IMR-90 (cell line): ENCODE measurements around the gene CDC42SE1. TPM values are rescaled to one million over a fixed set of nuclear protein-coding genes. Genes with fewer than 3 reads are reported as not detected.

ENCODE experiments used
- ATAC-seq: fragments of 200-7000 bp; cut with Tn5 transposase; 2 replicates; pipeline ENCODE4 v1.9.1; 2020; ENCODE audit warnings: low read depth, mild to moderate bottlenecking, moderate library complexity
- BruUV-seq: library from RNA; stranded (reverse); fragments of 400-500 nt; replicated peaks from 2 replicates; lab custom pipeline; 2021; lab: Mats Ljungman, UMichigan
- CTCF ChIA-PET: fragments of 300-600 bp; formaldehyde crosslinking; extraction: SDS; loops from one replicate; lab custom pipeline; 2021; ENCODE audit warnings: antibody characterized with exemption; lab: Yijun Ruan, JAX
- POLR2A ChIA-PET: fragments of 300-600 bp; sonication (Branson Sonifier 250); formaldehyde crosslinking; loops from one replicate; lab custom pipeline; 2022; ENCODE audit warnings: antibody characterized with exemption; ENCODE audit not compliant: unreplicated experiment; lab: Charles Lee
- DNase-seq: peaks from one replicate; pipeline ENCODE4 v3.0.0; 2013
- H2AFZ ChIP-seq: replicated peaks from 2 replicates; pipeline ENCODE3; 2013; ENCODE audit warnings: low read length, mild to moderate bottlenecking; ENCODE audit not compliant: poor library complexity
- H2AK5ac ChIP-seq: 2 replicates; pipeline ENCODE4 v1.6.1; 2013; ENCODE audit warnings: low read depth, low read length, inconsistent platforms
- H2AK9ac ChIP-seq: replicated peaks from 2 replicates; pipeline ENCODE3; 2013; ENCODE audit warnings: mild to moderate bottlenecking, low read depth, low read length, moderate library complexity; ENCODE audit not compliant: poor library complexity
- H2BK120ac ChIP-seq: 2 replicates; pipeline ENCODE4 v1.6.1; 2013; ENCODE audit warnings: low read depth, low read length, inconsistent platforms
- H2BK15ac ChIP-seq: 3 replicates; pipeline ENCODE4 v1.6.1; 2013; ENCODE audit warnings: low read depth, low read length, inconsistent platforms
- H2BK20ac ChIP-seq: 2 replicates; pipeline ENCODE4 v1.6.1; 2013; ENCODE audit warnings: low read depth, mild to moderate bottlenecking, inconsistent platforms, low read length, moderate library complexity
- H2BK5ac ChIP-seq: 2 replicates; pipeline ENCODE4 v1.6.1; 2013; ENCODE audit warnings: mild to moderate bottlenecking, low read depth, low read length, inconsistent platforms; ENCODE audit not compliant: poor library complexity, severe bottlenecking
- H3K14ac ChIP-seq: replicated peaks from 2 replicates; pipeline ENCODE4 v1.6.1; 2013; ENCODE audit warnings: low read depth, low read length, inconsistent platforms
- H3K18ac ChIP-seq: 2 replicates; pipeline ENCODE4 v1.6.1; 2013; ENCODE audit warnings: low read depth, low read length, control low read depth
- H3K23ac ChIP-seq: 2 replicates; pipeline ENCODE4 v1.6.1; 2013; ENCODE audit warnings: low read depth, low read length, inconsistent platforms
- H3K27ac ChIP-seq: 2 replicates; pipeline ENCODE4 v1.5.1; 2013; ENCODE audit warnings: mild to moderate bottlenecking, control low read depth, low read length; ENCODE audit not compliant: insufficient read depth
- H3K27me3 ChIP-seq: 2 replicates; pipeline ENCODE4 v1.6.1; 2013; ENCODE audit warnings: low read length; ENCODE audit not compliant: control insufficient read depth, insufficient read depth
- H3K36me3 ChIP-seq: 2 replicates; pipeline ENCODE4 v1.6.1; 2013; ENCODE audit warnings: low read length, mixed read lengths; ENCODE audit not compliant: control insufficient read depth, insufficient read depth
- H3K4ac ChIP-seq: 2 replicates; pipeline ENCODE4 v1.6.1; 2013; ENCODE audit warnings: low read depth, low read length, inconsistent platforms
- H3K4me1 ChIP-seq: 2 replicates; pipeline ENCODE4 v1.6.1; 2013; ENCODE audit warnings: low read length, mixed read lengths; ENCODE audit not compliant: control insufficient read depth, insufficient read depth
- H3K4me2 ChIP-seq: 2 replicates; pipeline ENCODE4 v1.6.1; 2013; ENCODE audit warnings: low read depth, mild to moderate bottlenecking, control low read depth, low read length, moderate library complexity
- H3K4me3 ChIP-seq: 2 replicates; pipeline ENCODE4 v1.5.1; 2013; ENCODE audit warnings: low read depth, mild to moderate bottlenecking, control low read depth, low read length, moderate library complexity; ENCODE audit not compliant: insufficient read depth
- H3K56ac ChIP-seq: 2 replicates; pipeline ENCODE4 v1.6.1; 2013; ENCODE audit warnings: low read length, inconsistent platforms; ENCODE audit not compliant: insufficient read depth; ENCODE audit errors: extremely low read depth
- H3K79me1 ChIP-seq, 2 experiments: 2 replicates each; pipeline ENCODE4 v1.6.1; 2013; ENCODE audit warnings: low read length in 2 of 2, inconsistent platforms in 1 of 2, low read depth in 1 of 2
- H3K9ac ChIP-seq: 2 replicates; pipeline ENCODE4 v1.6.1; 2013; ENCODE audit warnings: low read depth, low read length, control low read depth
- H3K9me1 ChIP-seq: 2 replicates; pipeline ENCODE4 v1.6.1; 2013; ENCODE audit warnings: low read length, inconsistent platforms; ENCODE audit not compliant: insufficient read depth
- H3K9me3 ChIP-seq: 2 replicates; pipeline ENCODE4 v1.6.1; 2013; ENCODE audit warnings: low read length; ENCODE audit not compliant: control insufficient read depth, insufficient read depth
- H4K20me1 ChIP-seq: 2 replicates; pipeline ENCODE4 v1.6.1; 2013; ENCODE audit warnings: low read length, inconsistent platforms; ENCODE audit not compliant: insufficient read depth
- H4K5ac ChIP-seq: 2 replicates; pipeline ENCODE4 v1.6.1; 2013; ENCODE audit warnings: mild to moderate bottlenecking, low read depth, low read length, control low read depth
- H4K8ac ChIP-seq, 2 experiments: 2 replicates each; pipeline ENCODE4 v1.6.1; 2013; ENCODE audit warnings: low read depth in 2 of 2, low read length in 2 of 2, control low read depth in 1 of 2, inconsistent platforms in 1 of 2
- H4K91ac ChIP-seq: 2 replicates; pipeline ENCODE4 v1.6.1; 2013; ENCODE audit warnings: low read depth, low read length, inconsistent platforms; ENCODE audit not compliant: insufficient read depth
- CEBPB ChIP-seq: IDR thresholded peaks from 2 replicates; pipeline ENCODE4 v1.6.1; 2012; ENCODE audit warnings: low read depth, low read length, improper control_type of control experiment
- FOS ChIP-seq: fragments of 150-350 bp; IDR thresholded peaks from 2 replicates; pipeline ENCODE4 v1.6.1; 2016; ENCODE audit warnings: low read depth, low read length
- NFE2L2 ChIP-seq: fragments of 150-350 bp; IDR thresholded peaks from 2 replicates; pipeline ENCODE4 v1.6.1; 2016; ENCODE audit warnings: low read depth, mild to moderate bottlenecking, low read length
- RAD21 ChIP-seq: IDR thresholded peaks from 2 replicates; pipeline ENCODE4 v1.6.1; 2012; ENCODE audit warnings: low read length, improper control_type of control experiment
- SMC3 ChIP-seq: fragments of 150-350 bp; IDR thresholded peaks from 2 replicates; pipeline ENCODE4 v1.6.1; 2016; ENCODE audit warnings: low read depth, mild to moderate bottlenecking, antibody characterized with exemption, low read length, moderate library complexity
- WGBS, 2 experiments: methylation state at CpG; one replicate each; pipeline versions ENCODE4 v1.1.5 to v1.1.7; 2013; ENCODE audit warnings: missing lambda C conversion rate in 2 of 2; ENCODE audit not compliant: insufficient read length in 1 of 2; ENCODE audit errors: extremely low coverage in 2 of 2; 5-methylcytosine and 5-hydroxymethylcytosine counted together
- dilution Hi-C: fragments of 300-500 bp; cut with HindIII; formaldehyde crosslinking; loops from one replicate; pipeline ENCODE4 v1.14.3; 2018; ENCODE audit warnings: low sequenced_read_pairs; ENCODE audit not compliant: unreplicated experiment
- in situ Hi-C: fragments of 300-500 bp; cut with MboI; formaldehyde crosslinking; loops from 3 replicates; pipeline ENCODE4 v1.14.3; 2019; ENCODE audit warnings: low sequenced_read_pairs, inconsistent platforms, mixed read lengths
- intact Hi-C: fragments of 100-400 bp; cut with micrococcal nuclease; formaldehyde crosslinking; loops from 2 replicates; pipeline ENCODE4 v1.10.0; 2022
- polyA plus RNA-seq, 3 experiments: library from polyadenylated mRNA; depleted of rRNA; stranded (reverse); fragments of >200 nt; gene quantifications; 2 replicates each; pipeline ENCODE4 v1.2.3, GENCODE V29; 2012; ENCODE audit warnings: low replicate concordance in 1 of 3
- total RNA-seq: library from RNA; depleted of rRNA; stranded (reverse); fragments of >200 nt; gene quantifications from 2 replicates; pipeline ENCODE4 v1.2.3, GENCODE V29; 2012
- TF ChIP-seq, protein P1 (sequence below): fragments of 150-350 bp; IDR thresholded peaks from 2 replicates; pipeline ENCODE4 v1.6.1; 2017; ENCODE audit warnings: mild to moderate bottlenecking, antibody characterized with exemption, low read length, low read depth
- TF ChIP-seq, protein P2 (sequence below): fragments of 150-350 bp; IDR thresholded peaks from 2 replicates; pipeline ENCODE4 v1.6.1; 2016; ENCODE audit warnings: low read depth, mild to moderate bottlenecking, low read length, moderate library complexity, borderline replicate concordance

The CDC42SE1 gene
- total and polyA plus RNA-seq, 2 of the 4 experiments (the other 2 are of a cell fraction), result 47.0 to 58.5 TPM

DNA sequence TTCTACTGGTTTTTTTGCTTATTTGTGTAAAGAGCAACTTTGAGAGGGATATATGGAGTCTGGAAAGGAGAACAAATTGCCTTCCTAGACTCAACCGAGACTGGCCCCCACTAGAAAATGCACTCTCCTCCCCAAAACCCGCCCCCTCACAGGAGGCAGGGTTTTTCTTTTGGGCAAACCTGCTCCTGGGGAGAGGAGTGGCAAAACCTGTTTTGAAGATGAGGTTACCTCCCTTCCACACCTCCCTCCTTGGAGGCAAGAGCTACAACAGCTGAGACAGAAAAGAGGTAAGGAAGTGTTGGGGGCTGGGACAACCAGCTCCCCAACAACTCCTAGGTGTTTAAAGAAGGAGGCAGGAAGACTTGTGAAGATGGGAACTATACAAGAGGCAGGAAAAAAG, 23.1 kb downstream of the CDC42SE1 start, which contains the start of gene BNIPL:
TSS of gene BNIPL (plus strand) at position 231 of the 400 bp plus-strand sequence. CDS start at position 371, 140 bp downstream.
- peak within 1 kb of the TSS; percentile 76 for H2AK9ac ChIP-seq
- no peak within 1 kb of the TSS for H3K4me2 ChIP-seq
- H3K9me3 ChIP-seq, result no peaks in the 10 kb centered on the region
- no peak within 1 kb of the TSS for H2BK120ac ChIP-seq
- ChIA-PET POLR2A (no interaction called here), CTCF (interaction anchor here (0.6 kb wide), 1 partner anchor 12 kb away, joined by 3 read pairs; no protein-coding TSS in a partner anchor)
- H3K14ac ChIP-seq, result no peak within 1 kb of the TSS
- H3K23ac ChIP-seq, result no peak within 1 kb of the TSS
- H3K4me3 ChIP-seq, result no peak within 1 kb of the TSS
- no peak within 1 kb of the TSS for H4K8ac ChIP-seq
- dilution Hi-C loops, result no loop called here
- no peak within 1 kb of the TSS for H2BK15ac ChIP-seq
- WGBS, 2 experiments, result no CpG with 5 or more reads among the region's 2 CpGs
- in situ Hi-C loops, result loop anchor here (10.0 kb wide), 1 partner anchor 62 kb away; the partner anchor contains the start of gene CERS2
- H3K27me3 ChIP-seq, result no peaks in the 10 kb centered on the region
- no peak within 1 kb of the TSS for H3K27ac ChIP-seq
- H3K79me1 ChIP-seq, result no peaks in the 10 kb centered on the region
- H3K9me1 ChIP-seq, result no peaks in the 10 kb centered on the region
- H2BK20ac ChIP-seq, result no peak within 1 kb of the TSS
- ATAC-seq (no peak), DNase-seq (no peak)
- H4K20me1 ChIP-seq, result no peaks in the 10 kb centered on the region
- H4K91ac ChIP-seq, result no peak within 1 kb of the TSS
- no peaks in the 10 kb centered on the region for H3K4me1 ChIP-seq
- H4K5ac ChIP-seq, result no peak within 1 kb of the TSS
- no peak within 1 kb of the TSS for H3K9ac ChIP-seq
- no peak within 1 kb of the TSS for H3K18ac ChIP-seq
- intact Hi-C loops, result no loop called here
- no peak within 1 kb of the TSS for H2AK5ac ChIP-seq
- no peak within 1 kb of the TSS for H3K4ac ChIP-seq
- H3K56ac ChIP-seq, result no peak within 1 kb of the TSS
- H2AFZ ChIP-seq, result no peak within 1 kb of the TSS
- BruUV-seq, result no TSS peak
- TF ChIP-seq CEBPB, result no peak
- TF ChIP-seq, protein P1, sequence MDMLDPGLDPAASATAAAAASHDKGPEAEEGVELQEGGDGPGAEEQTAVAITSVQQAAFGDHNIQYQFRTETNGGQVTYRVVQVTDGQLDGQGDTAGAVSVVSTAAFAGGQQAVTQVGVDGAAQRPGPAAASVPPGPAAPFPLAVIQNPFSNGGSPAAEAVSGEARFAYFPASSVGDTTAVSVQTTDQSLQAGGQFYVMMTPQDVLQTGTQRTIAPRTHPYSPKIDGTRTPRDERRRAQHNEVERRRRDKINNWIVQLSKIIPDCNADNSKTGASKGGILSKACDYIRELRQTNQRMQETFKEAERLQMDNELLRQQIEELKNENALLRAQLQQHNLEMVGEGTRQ, result no peak
- TF ChIP-seq NFE2L2, result no peak
- TF ChIP-seq, protein P2, sequence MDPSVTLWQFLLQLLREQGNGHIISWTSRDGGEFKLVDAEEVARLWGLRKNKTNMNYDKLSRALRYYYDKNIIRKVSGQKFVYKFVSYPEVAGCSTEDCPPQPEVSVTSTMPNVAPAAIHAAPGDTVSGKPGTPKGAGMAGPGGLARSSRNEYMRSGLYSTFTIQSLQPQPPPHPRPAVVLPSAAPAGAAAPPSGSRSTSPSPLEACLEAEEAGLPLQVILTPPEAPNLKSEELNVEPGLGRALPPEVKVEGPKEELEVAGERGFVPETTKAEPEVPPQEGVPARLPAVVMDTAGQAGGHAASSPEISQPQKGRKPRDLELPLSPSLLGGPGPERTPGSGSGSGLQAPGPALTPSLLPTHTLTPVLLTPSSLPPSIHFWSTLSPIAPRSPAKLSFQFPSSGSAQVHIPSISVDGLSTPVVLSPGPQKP, result no peak
- no peak for TF ChIP-seq FOS
- TF ChIP-seq SMC3, result no peak
- no peak for TF ChIP-seq RAD21
- peaks cover 16% of the 10 kb centered on the region for H3K36me3 ChIP-seq
- H2BK5ac ChIP-seq, result no peak within 1 kb of the TSS
